Esophagus muscularis mucosa (tissue), 4 donors: ENCODE results near the gene TEAD4. TPM values are rescaled to one million over a fixed set of nuclear protein-coding genes. Genes with fewer than 3 reads are reported as not detected.

Experiments used
- DNase-seq: peaks from one replicate; pipeline ENCODE4 v3.0.0-alpha.2; 2017; ENCODE audit errors: extremely low spot score
- H3K27ac ChIP-seq, 4 donors: fragments of 200-600 bp; sonication (generic); replicated peaks in 1 of 4; 1 replicate in 3 of 4; 2 replicates in 1 of 4; pipeline ENCODE4 v1.5.1; 2016 to 2019; ENCODE audit warnings: mild to moderate bottlenecking in 1 of 4
- H3K27me3 ChIP-seq, 4 donors: fragments of 200-600 bp; sonication (generic); one replicate each; pipeline versions ENCODE4 v1.5.1 to v1.6.0; 2016 to 2019
- H3K36me3 ChIP-seq, 4 donors: fragments of 200-600 bp; sonication (generic); one replicate each; pipeline ENCODE4 v1.5.1; 2016 to 2019
- H3K4me1 ChIP-seq, 4 donors: fragments of 200-600 bp; sonication (generic); one replicate each; pipeline ENCODE4 v1.5.1; 2016 to 2019
- H3K4me3 ChIP-seq, 4 donors: fragments of 200-600 bp; sonication (generic); 1 replicate in 2 of 4; 2 replicates in 2 of 4; pipeline ENCODE4 v1.5.1; 2016 to 2019; ENCODE audit warnings: mild to moderate bottlenecking in 4 of 4, moderate library complexity in 1 of 4
- H3K9me3 ChIP-seq, 4 donors: fragments of 200-600 bp; sonication (generic); 1 replicate in 3 of 4; 2 replicates in 1 of 4; pipeline ENCODE4 v1.5.1; 2016 to 2019
- EP300 ChIP-seq: sonication (generic); formaldehyde crosslinking; IDR thresholded peaks from one replicate; pipeline ENCODE4 v1.6.1; 2017; ENCODE audit warnings: antibody characterized with exemption
- POLR2A ChIP-seq: fragments of 450-650 bp; IDR thresholded peaks from one replicate; pipeline ENCODE4 v1.6.1; 2017; ENCODE audit warnings: antibody characterized with exemption, moderate library complexity, mild to moderate bottlenecking, low read depth
- POLR2AphosphoS5 ChIP-seq, 2 donors: sonication (generic); formaldehyde crosslinking; IDR thresholded peaks; one replicate each; pipeline ENCODE4 v1.6.1; 2017; ENCODE audit warnings: antibody characterized with exemption in 2 of 2
- WGBS: methylation state at CpG from one replicate; pipeline ENCODE4 v1.1.5; 2018; 5-methylcytosine and 5-hydroxymethylcytosine counted together
- intact Hi-C: fragments of 100-400 bp; cut with DNase I; formaldehyde crosslinking; loops from one replicate; pipeline ENCODE4 v1.15.1; 2023
- total RNA-seq, 4 donors: library from RNA; depleted of rRNA; stranded (reverse); fragments of >200 nt; gene quantifications; one replicate each; pipeline versions ENCODE4 v1.1.0 to v1.2.1, GENCODE V29; 2016
- TF ChIP-seq, protein P1 (sequence below), 3 experiments: fragments of 200-600 bp in 2 of 3; fragments of 450-650 bp in 1 of 3; sonication (generic) in 2 of 3; IDR thresholded peaks; one replicate each; pipeline ENCODE4 v1.5.1; 2017 to 2019; ENCODE audit warnings: antibody characterized with exemption in 3 of 3, mild to moderate bottlenecking in 2 of 3, moderate library complexity in 1 of 3

The TEAD4 gene
- total RNA-seq, 4 donors from 2014 or later, result 7.5 to 42.7 (median 28.0) TPM

- no peak for DNase-seq
- intact Hi-C loops, result no loop called here
- no peak overlapping the region for H3K4me3 ChIP-seq
- no peaks in the 10 kb centered on the region for H3K9me3 ChIP-seq
- peaks cover 0 to 2% (median 0%) of the 10 kb centered on the region in 4 donors for H3K4me1 ChIP-seq
- H3K27me3 ChIP-seq, result no peaks in the 10 kb centered on the region
- 73% methylated on average over 11 of the region's 11 CpGs for WGBS
- no peaks in the 10 kb centered on the region for H3K36me3 ChIP-seq
- H3K27ac ChIP-seq, result no peak overlapping the region
- TF ChIP-seq, protein P1, sequence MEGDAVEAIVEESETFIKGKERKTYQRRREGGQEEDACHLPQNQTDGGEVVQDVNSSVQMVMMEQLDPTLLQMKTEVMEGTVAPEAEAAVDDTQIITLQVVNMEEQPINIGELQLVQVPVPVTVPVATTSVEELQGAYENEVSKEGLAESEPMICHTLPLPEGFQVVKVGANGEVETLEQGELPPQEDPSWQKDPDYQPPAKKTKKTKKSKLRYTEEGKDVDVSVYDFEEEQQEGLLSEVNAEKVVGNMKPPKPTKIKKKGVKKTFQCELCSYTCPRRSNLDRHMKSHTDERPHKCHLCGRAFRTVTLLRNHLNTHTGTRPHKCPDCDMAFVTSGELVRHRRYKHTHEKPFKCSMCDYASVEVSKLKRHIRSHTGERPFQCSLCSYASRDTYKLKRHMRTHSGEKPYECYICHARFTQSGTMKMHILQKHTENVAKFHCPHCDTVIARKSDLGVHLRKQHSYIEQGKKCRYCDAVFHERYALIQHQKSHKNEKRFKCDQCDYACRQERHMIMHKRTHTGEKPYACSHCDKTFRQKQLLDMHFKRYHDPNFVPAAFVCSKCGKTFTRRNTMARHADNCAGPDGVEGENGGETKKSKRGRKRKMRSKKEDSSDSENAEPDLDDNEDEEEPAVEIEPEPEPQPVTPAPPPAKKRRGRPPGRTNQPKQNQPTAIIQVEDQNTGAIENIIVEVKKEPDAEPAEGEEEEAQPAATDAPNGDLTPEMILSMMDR (IDR thresholded peaks at IDR 0.05), result no peak
- TF ChIP-seq EP300, result no peak
- no peak for TF ChIP-seq POLR2AphosphoS5 (IDR thresholded peaks at IDR 0.05)
- no peak for TF ChIP-seq POLR2A
These were observed 90.5 kb downstream of the TEAD4 start for GRCh38 chr12:3049611-3050249.

DNA sequence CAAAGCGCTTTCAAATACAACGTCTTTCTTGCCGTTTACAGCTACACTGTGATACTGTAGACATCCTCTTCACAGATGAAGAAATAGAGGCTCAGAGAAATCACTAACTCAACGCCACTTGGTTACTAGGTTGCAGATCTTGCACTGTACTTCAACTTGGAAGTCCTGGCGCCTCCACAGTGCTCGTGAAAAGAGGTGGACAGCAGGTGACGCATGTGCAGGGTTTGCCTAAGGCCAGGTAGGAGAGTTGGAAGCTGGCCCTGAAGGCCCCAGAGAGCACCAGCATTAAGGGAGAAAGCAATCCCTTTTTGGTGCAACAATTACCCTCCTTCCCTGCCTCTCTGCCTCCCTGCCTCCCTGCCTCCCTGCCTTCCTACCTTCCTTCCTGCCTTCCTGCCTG lies 95.2 kb downstream of the TEAD4 start:
- H3K27ac ChIP-seq, result no peak overlapping the region
- H3K27me3 ChIP-seq, result no peaks in the 10 kb centered on the region
- no peaks in the 10 kb centered on the region for H3K9me3 ChIP-seq
- H3K4me1 ChIP-seq, result peaks cover 3 to 15% (median 14%) of the 10 kb centered on the region in 4 donors
- no peak for DNase-seq
- intact Hi-C loops, result no loop called here
- no peak for TF ChIP-seq POLR2A
- no peak for TF ChIP-seq POLR2AphosphoS5 (IDR thresholded peaks at IDR 0.05)
- no peak for TF ChIP-seq EP300
- TF ChIP-seq, protein P1 (IDR thresholded peaks at IDR 0.05), result no peak
- H3K4me3 ChIP-seq, result no peak overlapping the region
- no peaks in the 10 kb centered on the region for H3K36me3 ChIP-seq
- 89% methylated on average over 7 of the region's 7 CpGs for WGBS

- H3K27ac ChIP-seq, result peak overlapping the region in 3 of 4 donors; percentile 2 to 36 (median 28)
- 42% methylated on average over 12 of the region's 12 CpGs for WGBS
These were observed 96.0 kb downstream of the TEAD4 start for GRCh38 chr12:3055026-3055703.

DNA sequence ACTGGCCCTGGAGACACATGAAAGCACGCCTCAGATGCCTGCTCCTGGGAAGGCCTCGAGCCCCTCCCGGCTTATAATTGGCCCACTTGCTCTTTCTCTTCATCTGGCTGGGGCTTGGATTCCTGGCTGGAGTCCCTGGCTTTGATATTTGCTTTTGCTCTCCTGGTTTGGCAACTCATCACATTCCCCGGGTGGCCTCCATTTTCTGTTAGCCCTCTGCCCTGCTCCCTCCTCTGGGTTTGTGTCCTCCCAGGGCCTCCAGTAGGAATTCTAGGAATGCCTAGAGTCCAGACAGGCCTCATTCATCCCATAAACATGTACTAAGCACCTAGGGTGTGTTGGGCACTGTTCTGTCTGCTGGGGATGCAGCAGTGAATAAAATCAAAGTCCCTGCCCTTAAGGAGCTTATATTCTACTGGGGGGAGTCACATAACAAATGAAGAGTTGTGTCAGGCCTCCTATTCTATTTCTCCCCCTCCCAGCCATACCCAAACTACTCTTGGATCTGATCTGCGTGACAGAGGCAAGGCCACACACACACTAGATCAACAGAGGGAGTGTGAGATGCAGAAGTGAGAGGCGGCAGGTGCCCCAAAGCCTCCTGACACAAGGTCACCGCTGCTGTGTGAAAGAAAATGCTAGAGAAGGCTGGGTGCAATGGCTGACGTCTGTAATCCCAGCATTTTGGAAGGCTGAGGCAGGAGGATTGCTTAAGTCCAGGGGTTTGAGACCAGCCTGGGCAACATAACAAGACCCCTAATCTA lies 96.7 kb downstream of the TEAD4 start:
- intact Hi-C loops, result no loop called here
- TF ChIP-seq EP300 (no peak), POLR2A (no peak), POLR2AphosphoS5 (IDR thresholded peaks at IDR 0.05) (no peak)
- TF ChIP-seq, protein P1 (IDR thresholded peaks at IDR 0.05), result no peak
- Histone ChIP-seq H3K4me1 (peaks cover 3 to 15% (median 14%) of the 10 kb centered on the region in 4 donors), H3K9me3 (no peaks in the 10 kb centered on the region), H3K27ac (peak overlapping the region in 3 of 4 donors; percentile 2 to 36 (median 28)), H3K36me3 (no peaks in the 10 kb centered on the region), H3K27me3 (no peaks in the 10 kb centered on the region), H3K4me3 (no peak overlapping the region)
- WGBS, result 72% methylated on average over 8 of the region's 8 CpGs
- DNase-seq, result no peak

More at GRCh38 chr12:3055026-3055703, 96.0 kb downstream of the TEAD4 start:
- Histone ChIP-seq H3K9me3 (no peaks in the 10 kb centered on the region), H3K27me3 (no peaks in the 10 kb centered on the region), H3K4me1 (peaks cover 3 to 15% (median 14%) of the 10 kb centered on the region in 4 donors), H3K36me3 (no peaks in the 10 kb centered on the region), H3K4me3 (no peak overlapping the region)
- intact Hi-C loops, result no loop called here
- DNase-seq, result no peak
- TF ChIP-seq, protein P1 (IDR thresholded peaks at IDR 0.05), result no peak
- no peak for TF ChIP-seq POLR2AphosphoS5 (IDR thresholded peaks at IDR 0.05)
- no peak for TF ChIP-seq EP300
- no peak for TF ChIP-seq POLR2A
